Measurements from ENCODE around the gene PSMC4. TPM values are rescaled to one million over a fixed set of nuclear protein-coding genes. Genes with fewer than 3 reads are reported as not detected.

The PSMC4 gene
- total and polyA plus RNA-seq, 2 donors (not counting 1 experiment from before 2014, with no cell fraction given) = 58.2 to 63.0 TPM

DNA sequence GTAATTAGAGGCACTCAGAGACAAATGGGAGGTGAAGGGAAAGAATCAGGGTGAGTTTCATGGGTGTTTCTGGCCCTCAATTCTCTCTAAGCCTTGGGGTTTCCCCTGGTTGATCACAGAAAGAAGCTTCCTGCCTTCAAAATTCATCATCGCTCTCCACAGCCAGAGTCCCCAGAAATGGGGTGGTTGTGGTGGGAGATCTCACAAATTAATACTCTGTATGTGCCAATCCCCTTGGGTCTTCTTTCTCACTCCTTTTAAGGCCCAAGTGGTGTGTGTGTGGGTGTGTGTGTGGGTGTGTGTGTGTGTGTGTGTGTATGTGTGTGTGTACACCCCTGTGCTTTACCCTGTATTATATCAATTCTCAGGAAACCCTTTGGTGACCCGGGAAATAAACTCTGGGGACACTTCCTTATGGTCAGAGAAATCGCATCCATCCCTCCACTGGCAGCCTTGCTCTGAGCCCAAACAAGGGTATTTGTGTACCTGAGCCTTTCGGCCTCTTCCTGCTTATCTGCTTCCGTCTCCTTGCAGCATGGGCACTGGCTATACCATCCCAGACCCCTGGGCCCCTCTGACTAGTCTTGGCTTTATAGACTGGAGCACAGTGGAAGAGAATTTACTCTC lies 33.8 kb upstream of the PSMC4 start:
- peak overlapping the region; percentile 50 for H3K4me2 ChIP-seq (replicated peaks; ENCODE audit: low read depth, low read length, poor library complexity, severe bottlenecking)
- peaks cover 69% of the 10 kb centered on the region for H3K4me1 Mint-ChIP-seq
- H3K27me3 ChIP-seq (replicated peaks in 1 of 4; ENCODE audit: control extremely low read depth in 1 of 4, control insufficient read depth in 3 of 4, insufficient read depth in 4 of 4, low read length in 3 of 4) = no peaks in the 10 kb centered on the region

More for the DNA sequence above, 33.8 kb upstream of the PSMC4 start:
- H3K79me2 ChIP-seq (ENCODE audit: control insufficient read depth, insufficient read depth, low read length) = no peaks in the 10 kb centered on the region
- no peaks in the 10 kb centered on the region for H4K20me1 ChIP-seq (ENCODE audit: control insufficient read depth, insufficient read depth, low read length, poor library complexity, severe bottlenecking)
- H3K27ac ChIP-seq (ENCODE audit: low read length in 2 of 2) = peak overlapping the region in 1 of 2 donors; percentile 18
- Mint-ChIP-seq H3K9me3 (ENCODE audit: insufficient read depth) (no peaks in the 10 kb centered on the region), H3K4me3 (peak overlapping the region; percentile 33), H3K27ac (no peak overlapping the region), H3K27me3 (no peaks in the 10 kb centered on the region)
- ChIA-PET CTCF (interaction anchor here (1.1 to 3.6 kb wide), 6 partner anchors 8 to 93 kb away, joined by 3 to 23 read pairs (median 3); partner anchors contain the start of gene PSMC4), POLR2A (interaction anchor here (0.5 to 2.2 kb wide), 3 partner anchors 10 to 103 kb away, joined by 5 to 9 read pairs (median 7); partner anchors contain the start of genes DYRK1B and PSMC4)
- peak overlapping the region; percentile 9 for H3K9ac ChIP-seq (ENCODE audit: low read length)
- TF ChIP-seq, protein P1, sequence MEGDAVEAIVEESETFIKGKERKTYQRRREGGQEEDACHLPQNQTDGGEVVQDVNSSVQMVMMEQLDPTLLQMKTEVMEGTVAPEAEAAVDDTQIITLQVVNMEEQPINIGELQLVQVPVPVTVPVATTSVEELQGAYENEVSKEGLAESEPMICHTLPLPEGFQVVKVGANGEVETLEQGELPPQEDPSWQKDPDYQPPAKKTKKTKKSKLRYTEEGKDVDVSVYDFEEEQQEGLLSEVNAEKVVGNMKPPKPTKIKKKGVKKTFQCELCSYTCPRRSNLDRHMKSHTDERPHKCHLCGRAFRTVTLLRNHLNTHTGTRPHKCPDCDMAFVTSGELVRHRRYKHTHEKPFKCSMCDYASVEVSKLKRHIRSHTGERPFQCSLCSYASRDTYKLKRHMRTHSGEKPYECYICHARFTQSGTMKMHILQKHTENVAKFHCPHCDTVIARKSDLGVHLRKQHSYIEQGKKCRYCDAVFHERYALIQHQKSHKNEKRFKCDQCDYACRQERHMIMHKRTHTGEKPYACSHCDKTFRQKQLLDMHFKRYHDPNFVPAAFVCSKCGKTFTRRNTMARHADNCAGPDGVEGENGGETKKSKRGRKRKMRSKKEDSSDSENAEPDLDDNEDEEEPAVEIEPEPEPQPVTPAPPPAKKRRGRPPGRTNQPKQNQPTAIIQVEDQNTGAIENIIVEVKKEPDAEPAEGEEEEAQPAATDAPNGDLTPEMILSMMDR (IDR thresholded peaks at IDR 0.05) = no peak
- TF ChIP-seq EZH2 (IDR thresholded peaks at IDR 0.05; ENCODE audit: borderline replicate concordance, insufficient read depth, low read depth, low read length, poor library complexity, severe bottlenecking) = no peak
- peak overlapping the region; percentile 17 for H2AFZ ChIP-seq (ENCODE audit: insufficient read depth, low read depth, low read length, poor library complexity, severe bottlenecking)
- intact Hi-C loops (cut with micrococcal nuclease) = loop anchor here (2.0 kb wide), 1 partner anchor 16 kb away; no protein-coding TSS in a partner anchor
- ATAC-seq (ENCODE audit: low read depth) = no peak
- peaks cover 53 to 55% of the 10 kb centered on the region in 2 donors for H3K4me1 ChIP-seq (ENCODE audit: control insufficient read depth in 2 of 2, insufficient read depth in 2 of 2, low read length in 2 of 2)
- no peaks in the 10 kb centered on the region for H3K36me3 ChIP-seq (replicated peaks in 1 of 2; ENCODE audit: control extremely low read depth in 1 of 2, control insufficient read depth in 1 of 2, extremely low read depth in 1 of 2, insufficient read depth in 2 of 2, low read length in 1 of 2)
- WGBS (ENCODE audit: insufficient coverage) = 44% methylated on average over 3 of the region's 5 CpGs
- peak; percentile 39 for DNase-seq
- H3K9me3 ChIP-seq (ENCODE audit: control extremely low read depth in 1 of 3, control insufficient read depth in 2 of 3, insufficient read depth in 1 of 3, low read length in 2 of 3) = peaks cover 4 to 10% (median 5%) of the 10 kb centered on the region in 3 donors
- no peak overlapping the region for H3K4me3 ChIP-seq (ENCODE audit: control extremely low read depth in 1 of 5, extremely low read depth in 1 of 5, insufficient read depth in 1 of 5, low read depth in 2 of 5, low read length in 4 of 5)
